Tibial nerve (tissue), 3 donors: ENCODE measurements around the gene HES4.

Experiments
- CTCF ChIP-seq, 5 experiments: fragments of 200-600 bp in 3 of 5; fragments of 450-650 bp in 2 of 5; sonication (generic) in 3 of 5; IDR thresholded peaks; one replicate each; pipeline ENCODE4 v1.5.1; 2016 to 2019; ENCODE audit warnings: antibody characterized with exemption in 5 of 5, mild to moderate bottlenecking in 3 of 5, moderate library complexity in 2 of 5
- POLR2A ChIP-seq, 2 donors: fragments of 450-650 bp; IDR thresholded peaks; one replicate each; pipeline ENCODE4 v1.6.1; 2017; ENCODE audit warnings: antibody characterized with exemption in 2 of 2, mild to moderate bottlenecking in 2 of 2, moderate library complexity in 2 of 2

- no peak for TF ChIP-seq CTCF (IDR thresholded peaks at IDR 0.05)
- TF ChIP-seq POLR2A (IDR thresholded peaks at IDR 0.05), result no peak
Measured at GRCh38 chr1:1038694-1039093, 38.8 kb upstream of the HES4 start.
